ENCODE data around the gene SNX33. TPM values are rescaled to one million over a fixed set of nuclear protein-coding genes. Genes with fewer than 3 reads are reported as not detected.

SNX33 gene
- total and polyA plus RNA-seq, 2 of the 13 experiments (the other 11 are each of a cell fraction or from before 2014, with no cell fraction given) = 11.0 to 11.6 TPM

DNA sequence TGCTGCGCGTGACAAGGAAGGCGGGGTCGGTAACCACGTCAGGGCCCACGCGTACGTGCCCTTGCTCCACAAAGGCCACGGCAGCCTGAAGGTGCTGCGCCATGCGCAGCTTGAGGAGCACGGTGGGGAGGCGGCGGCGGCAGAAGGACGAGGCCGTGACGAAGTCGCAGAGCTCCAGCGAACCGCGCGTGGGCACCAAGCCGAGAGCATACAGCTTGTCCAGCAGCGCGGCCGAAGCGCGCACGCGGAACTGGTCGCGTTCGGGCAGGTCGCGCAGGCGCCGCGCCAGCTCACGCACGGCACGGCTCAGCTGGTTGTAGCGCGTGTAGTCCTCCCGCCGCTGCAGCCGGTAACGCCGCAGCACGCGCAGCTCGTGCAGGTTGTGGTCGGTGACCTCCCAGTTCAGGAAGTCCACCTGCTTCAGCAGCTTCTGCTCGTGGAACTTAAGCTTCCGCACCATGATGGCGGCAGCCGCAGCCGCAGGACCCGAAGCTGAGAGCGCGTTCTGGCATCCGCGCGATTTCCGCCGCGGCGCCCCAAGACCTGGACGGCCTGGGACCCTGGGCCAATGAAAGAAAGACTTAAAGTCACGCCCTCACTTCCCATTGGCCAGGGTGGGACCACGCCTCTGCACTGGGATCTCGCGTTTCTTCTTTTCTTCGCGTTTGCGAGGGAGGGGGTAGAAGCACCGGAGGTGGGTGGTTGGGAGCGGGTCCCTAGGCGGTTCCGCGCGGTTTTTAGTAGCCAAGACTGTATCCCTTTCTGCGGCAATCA lies 7.8 kb upstream of the SNX33 start, which contains the start of gene IMP3 (continued):
- TF ChIP-seq FOXO1 (CRISPR knock-in tag; IDR thresholded peaks at IDR 0.05) (0 out of 2 replicates have a peak, but pooled peaks have one; percentile 18), DBP (CRISPR knock-in tag; IDR thresholded peaks at IDR 0.05; ENCODE audit: not compliant biosample characterization) (peak; percentile 85), ZNF639 (CRISPR knock-in tag; conservative IDR thresholded peaks at IDR 0.05) (no peak; the same call in 1 of the 2 replicates), CBX5 (CRISPR knock-in tag; IDR thresholded peaks at IDR 0.05; ENCODE audit: borderline replicate concordance) (0 out of 2 replicates have a peak, but pooled peaks have one; percentile 30), TEF (CRISPR knock-in tag; IDR thresholded peaks at IDR 0.05) (peak; percentile 62; the same call in 1 of the 2 replicates), ZNF660 (CRISPR knock-in tag; IDR thresholded peaks at IDR 0.05; ENCODE audit: borderline replicate concordance, low read depth) (no peak), MYC (CRISPR knock-in tag; IDR thresholded peaks at IDR 0.05; ENCODE audit: borderline replicate concordance) (peak; percentile 97), ZNF788 (CRISPR knock-in tag; IDR thresholded peaks at IDR 0.05; ENCODE audit: borderline replicate concordance) (peak; percentile 79), BORCS8-MEF2B (CRISPR knock-in tag; IDR thresholded peaks at IDR 0.05) (no peak; the same call in none of the 2 replicates), CCDC6 (CRISPR knock-in tag; IDR thresholded peaks at IDR 0.05) (peak; percentile 91), SMAD3 (CRISPR knock-in tag; IDR thresholded peaks at IDR 0.05) (peak; percentile 15; the same call in 1 of the 2 replicates), ZNF703 (CRISPR knock-in tag; IDR thresholded peaks at IDR 0.05; ENCODE audit: borderline replicate concordance) (peak; percentile 16; the same call in 1 of the 2 replicates), ZNF138 (CRISPR knock-in tag; IDR thresholded peaks at IDR 0.05; ENCODE audit: low read depth) (peak; percentile 89; the same call in 1 of the 2 replicates), SIN3A (IDR thresholded peaks at IDR 0.05; ENCODE audit: borderline replicate concordance, low read depth, low read length) (peak; percentile 93), TBP (CRISPR knock-in tag; IDR thresholded peaks at IDR 0.05) (no peak), NCOA5 (CRISPR knock-in tag; IDR thresholded peaks at IDR 0.05) (no peak), LCORL (IDR thresholded peaks at IDR 0.05) (no peak), LCORL (CRISPR knock-in tag; IDR thresholded peaks at IDR 0.05) (peak; percentile 47), ZNF562 (CRISPR knock-in tag; IDR thresholded peaks at IDR 0.05; ENCODE audit: borderline replicate concordance) (no peak), THYN1 (CRISPR knock-in tag; IDR thresholded peaks at IDR 0.05; ENCODE audit: borderline replicate concordance, low read depth) (peak; percentile 75; the same call in 1 of the 2 replicates), ASH2L (IDR thresholded peaks at IDR 0.05; ENCODE audit: insufficient read length, low read depth, low read length) (peak; percentile 66), NR3C1 (CRISPR knock-in tag; IDR thresholded peaks at IDR 0.05) (0 out of 2 replicates have a peak, but pooled peaks have one; percentile 14), ZNF740 (CRISPR knock-in tag; IDR thresholded peaks at IDR 0.05) (0 out of 2 replicates have a peak, but pooled peaks have one; percentile 53), KLF16 (CRISPR knock-in tag; IDR thresholded peaks at IDR 0.05) (peak; percentile 88 to 92; a peak in 3 of 4 replicates), FOXM1 (CRISPR knock-in tag; IDR thresholded peaks at IDR 0.05) (no peak), RBM22 (optimal IDR thresholded peaks at IDR 0.05; ENCODE audit: low read length) (no peak), SNAI1 (CRISPR knock-in tag; IDR thresholded peaks at IDR 0.05; ENCODE audit: borderline replicate concordance) (no peak)
